ENCODE measurements around the gene AP2B1. TPM values are rescaled to one million over a fixed set of nuclear protein-coding genes. Genes with fewer than 3 reads are reported as not detected.

Gene AP2B1
- total and polyA plus RNA-seq, 9 of the 15 experiments (the other 6 are each of a cell fraction or from before 2014, with no cell fraction given) = 60.1 to 287 (median 105) TPM

DNA sequence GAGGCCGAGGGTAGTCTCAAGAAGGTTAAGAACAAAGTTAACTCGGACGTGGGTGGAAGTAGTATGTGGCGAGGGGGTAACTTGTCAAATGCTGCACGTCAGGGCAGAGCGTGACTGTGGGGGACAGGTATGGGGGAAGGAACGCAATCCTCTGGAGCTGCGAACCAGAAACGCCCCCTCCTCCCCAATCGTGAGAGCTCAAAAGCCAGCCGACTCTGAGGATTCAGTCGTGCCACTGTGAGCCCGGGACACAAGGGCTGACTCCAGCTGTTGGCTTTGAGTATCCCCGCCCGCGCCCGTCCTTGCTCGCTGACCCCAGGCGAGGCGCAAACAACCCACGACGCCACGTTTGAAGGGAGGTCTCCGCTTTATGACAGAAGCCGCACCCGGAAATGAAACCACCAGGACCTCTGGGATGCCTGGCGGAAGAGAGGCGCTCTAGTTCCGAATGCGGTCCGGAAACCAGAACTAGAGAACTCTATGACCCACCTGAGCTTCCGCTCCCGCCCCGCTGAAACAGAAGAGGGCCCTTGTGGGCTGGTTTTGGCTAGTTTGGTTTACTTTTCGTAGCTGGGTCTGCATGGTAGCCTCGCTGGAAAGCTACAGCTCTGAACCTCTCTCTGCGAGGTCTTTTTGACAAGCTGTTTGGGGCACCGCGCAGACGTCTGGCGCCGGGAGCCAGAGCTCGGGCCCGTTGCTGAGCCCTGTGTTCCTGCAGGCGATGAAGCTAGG, 8.8 kb upstream of the AP2B1 start, which contains the start of gene PEX12 (continued):
- TF ChIP-seq, protein P1, sequence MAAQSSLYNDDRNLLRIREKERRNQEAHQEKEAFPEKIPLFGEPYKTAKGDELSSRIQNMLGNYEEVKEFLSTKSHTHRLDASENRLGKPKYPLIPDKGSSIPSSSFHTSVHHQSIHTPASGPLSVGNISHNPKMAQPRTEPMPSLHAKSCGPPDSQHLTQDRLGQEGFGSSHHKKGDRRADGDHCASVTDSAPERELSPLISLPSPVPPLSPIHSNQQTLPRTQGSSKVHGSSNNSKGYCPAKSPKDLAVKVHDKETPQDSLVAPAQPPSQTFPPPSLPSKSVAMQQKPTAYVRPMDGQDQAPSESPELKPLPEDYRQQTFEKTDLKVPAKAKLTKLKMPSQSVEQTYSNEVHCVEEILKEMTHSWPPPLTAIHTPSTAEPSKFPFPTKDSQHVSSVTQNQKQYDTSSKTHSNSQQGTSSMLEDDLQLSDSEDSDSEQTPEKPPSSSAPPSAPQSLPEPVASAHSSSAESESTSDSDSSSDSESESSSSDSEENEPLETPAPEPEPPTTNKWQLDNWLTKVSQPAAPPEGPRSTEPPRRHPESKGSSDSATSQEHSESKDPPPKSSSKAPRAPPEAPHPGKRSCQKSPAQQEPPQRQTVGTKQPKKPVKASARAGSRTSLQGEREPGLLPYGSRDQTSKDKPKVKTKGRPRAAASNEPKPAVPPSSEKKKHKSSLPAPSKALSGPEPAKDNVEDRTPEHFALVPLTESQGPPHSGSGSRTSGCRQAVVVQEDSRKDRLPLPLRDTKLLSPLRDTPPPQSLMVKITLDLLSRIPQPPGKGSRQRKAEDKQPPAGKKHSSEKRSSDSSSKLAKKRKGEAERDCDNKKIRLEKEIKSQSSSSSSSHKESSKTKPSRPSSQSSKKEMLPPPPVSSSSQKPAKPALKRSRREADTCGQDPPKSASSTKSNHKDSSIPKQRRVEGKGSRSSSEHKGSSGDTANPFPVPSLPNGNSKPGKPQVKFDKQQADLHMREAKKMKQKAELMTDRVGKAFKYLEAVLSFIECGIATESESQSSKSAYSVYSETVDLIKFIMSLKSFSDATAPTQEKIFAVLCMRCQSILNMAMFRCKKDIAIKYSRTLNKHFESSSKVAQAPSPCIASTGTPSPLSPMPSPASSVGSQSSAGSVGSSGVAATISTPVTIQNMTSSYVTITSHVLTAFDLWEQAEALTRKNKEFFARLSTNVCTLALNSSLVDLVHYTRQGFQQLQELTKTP (IDR thresholded peaks at IDR 0.05; ENCODE audit: low read depth in 1 of 2, partially characterized antibody in 2 of 2) = peak in 1 of 2 experiments; percentile 37
- peak; percentile 74; the same call in 1 of the 2 replicates for TF ChIP-seq JUND (IDR thresholded peaks at IDR 0.05; ENCODE audit: borderline replicate concordance, low read depth, low read length)
- no peak for TF ChIP-seq JUND (tag; IDR thresholded peaks at IDR 0.05; ENCODE audit: borderline replicate concordance, low read depth, low read length)
- no peak for TF ChIP-seq RAD21 (CRISPR knock-in tag; conservative IDR thresholded peaks at IDR 0.05 in 1 of 2, IDR thresholded peaks at IDR 0.05 in 1 of 2)
- TF ChIP-seq ZNF354B (CRISPR knock-in tag; IDR thresholded peaks at IDR 0.05) = no peak
- TF ChIP-seq ZNF431 (CRISPR knock-in tag; IDR thresholded peaks at IDR 0.05) = no peak
- peak; percentile 99 for TF ChIP-seq CREM (IDR thresholded peaks at IDR 0.05; ENCODE audit: low read depth)
- TF ChIP-seq PTTG1 (tag; IDR thresholded peaks at IDR 0.05; ENCODE audit: low read depth) = no peak
- TF ChIP-seq, protein P2, sequence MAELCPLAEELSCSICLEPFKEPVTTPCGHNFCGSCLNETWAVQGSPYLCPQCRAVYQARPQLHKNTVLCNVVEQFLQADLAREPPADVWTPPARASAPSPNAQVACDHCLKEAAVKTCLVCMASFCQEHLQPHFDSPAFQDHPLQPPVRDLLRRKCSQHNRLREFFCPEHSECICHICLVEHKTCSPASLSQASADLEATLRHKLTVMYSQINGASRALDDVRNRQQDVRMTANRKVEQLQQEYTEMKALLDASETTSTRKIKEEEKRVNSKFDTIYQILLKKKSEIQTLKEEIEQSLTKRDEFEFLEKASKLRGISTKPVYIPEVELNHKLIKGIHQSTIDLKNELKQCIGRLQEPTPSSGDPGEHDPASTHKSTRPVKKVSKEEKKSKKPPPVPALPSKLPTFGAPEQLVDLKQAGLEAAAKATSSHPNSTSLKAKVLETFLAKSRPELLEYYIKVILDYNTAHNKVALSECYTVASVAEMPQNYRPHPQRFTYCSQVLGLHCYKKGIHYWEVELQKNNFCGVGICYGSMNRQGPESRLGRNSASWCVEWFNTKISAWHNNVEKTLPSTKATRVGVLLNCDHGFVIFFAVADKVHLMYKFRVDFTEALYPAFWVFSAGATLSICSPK (IDR thresholded peaks at IDR 0.05; ENCODE audit: borderline replicate concordance) = no peak
- no peak for TF ChIP-seq BCOR (IDR thresholded peaks at IDR 0.05)
- TF ChIP-seq, protein P3, sequence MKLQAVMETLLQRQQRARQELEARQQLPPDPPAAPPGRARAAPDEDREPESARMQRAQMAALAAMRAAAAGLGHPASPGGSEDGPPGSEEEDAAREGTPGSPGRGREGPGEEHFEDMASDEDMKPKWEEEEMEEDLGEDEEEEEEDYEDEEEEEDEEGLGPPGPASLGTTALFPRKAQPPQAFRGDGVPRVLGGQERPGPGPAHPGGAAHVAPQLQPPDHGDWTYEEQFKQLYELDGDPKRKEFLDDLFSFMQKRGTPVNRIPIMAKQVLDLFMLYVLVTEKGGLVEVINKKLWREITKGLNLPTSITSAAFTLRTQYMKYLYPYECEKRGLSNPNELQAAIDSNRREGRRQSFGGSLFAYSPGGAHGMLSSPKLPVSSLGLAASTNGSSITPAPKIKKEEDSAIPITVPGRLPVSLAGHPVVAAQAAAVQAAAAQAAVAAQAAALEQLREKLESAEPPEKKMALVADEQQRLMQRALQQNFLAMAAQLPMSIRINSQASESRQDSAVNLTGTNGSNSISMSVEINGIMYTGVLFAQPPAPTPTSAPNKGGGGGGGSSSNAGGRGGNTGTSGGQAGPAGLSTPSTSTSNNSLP (IDR thresholded peaks at IDR 0.05; ENCODE audit: borderline replicate concordance, low read depth, low read length) = peak; percentile 62; the same call in 1 of the 2 replicates
- TF ChIP-seq, protein P4, sequence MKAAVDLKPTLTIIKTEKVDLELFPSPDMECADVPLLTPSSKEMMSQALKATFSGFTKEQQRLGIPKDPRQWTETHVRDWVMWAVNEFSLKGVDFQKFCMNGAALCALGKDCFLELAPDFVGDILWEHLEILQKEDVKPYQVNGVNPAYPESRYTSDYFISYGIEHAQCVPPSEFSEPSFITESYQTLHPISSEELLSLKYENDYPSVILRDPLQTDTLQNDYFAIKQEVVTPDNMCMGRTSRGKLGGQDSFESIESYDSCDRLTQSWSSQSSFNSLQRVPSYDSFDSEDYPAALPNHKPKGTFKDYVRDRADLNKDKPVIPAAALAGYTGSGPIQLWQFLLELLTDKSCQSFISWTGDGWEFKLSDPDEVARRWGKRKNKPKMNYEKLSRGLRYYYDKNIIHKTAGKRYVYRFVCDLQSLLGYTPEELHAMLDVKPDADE (conservative IDR thresholded peaks at IDR 0.05; ENCODE audit: control insufficient read depth, low read depth, low read length) = peak; percentile 87
- no peak for TF ChIP-seq FOXJ3 (CRISPR knock-in tag; IDR thresholded peaks at IDR 0.05)
- no peak for TF ChIP-seq SETDB1 (IDR thresholded peaks at IDR 0.05; ENCODE audit: low read length)
- TF ChIP-seq MAFG (tag; conservative IDR thresholded peaks at IDR 0.05) = no peak
- TF ChIP-seq GATAD2B (IDR thresholded peaks at IDR 0.05; ENCODE audit: borderline replicate concordance) = peak; percentile 22; the same call in 1 of the 2 replicates
- no peak for TF ChIP-seq FOS (IDR thresholded peaks at IDR 0.05; ENCODE audit: extremely low read depth, insufficient read length)
- TF ChIP-seq RBFOX2 (IDR thresholded peaks at IDR 0.05; ENCODE audit: low read depth, low read length) = peak; percentile 97

Measured in K562 (cell line).